OCI-LY3 (cell line): ENCODE data around the gene SERPINH1.

Experiments
- H2AFZ ChIP-seq: fragments of 200-600, 300-600 bp; shearing (Covaris generic); 2 replicates; pipeline ENCODE4 v1.6.0; 2014; ENCODE audit warnings: antibody characterized with exemption, low read depth, low read length
- H3K27ac ChIP-seq: fragments of 200-600, 300-600 bp; sonication (generic); 2 replicates; pipeline ENCODE4 v1.5.1; 2014; ENCODE audit warnings: mild to moderate bottlenecking, low read length, moderate library complexity, mixed read lengths
- H3K27me3 ChIP-seq: fragments of 200-600, 300-600 bp; sonication (generic); 2 replicates; pipeline ENCODE4 v1.6.1; 2014; ENCODE audit warnings: low read depth, low read length, mixed read lengths
- H3K36me3 ChIP-seq: fragments of 200-600, 300-600 bp; sonication (generic); replicated peaks from 2 replicates; pipeline ENCODE3; 2014; ENCODE audit warnings: low read depth, low read length, mixed read lengths
- H3K4me1 ChIP-seq: fragments of 300-600, 200-600 bp; sonication (generic); 2 replicates; pipeline ENCODE4 v1.6.1; 2014; ENCODE audit warnings: low read length, mixed read lengths
- H3K4me2 ChIP-seq: fragments of 200-600, 300-600 bp; sonication (generic); 2 replicates; pipeline ENCODE4 v1.6.1; 2014; ENCODE audit warnings: low read length, mixed read lengths
- H3K4me3 ChIP-seq: fragments of 300-600, 200-600 bp; sonication (generic); 2 replicates; pipeline ENCODE4 v1.5.1; 2014; ENCODE audit warnings: antibody characterized with exemption, mild to moderate bottlenecking, low read length, moderate library complexity
- H3K79me2 ChIP-seq: fragments of 300-600, 200-600 bp; shearing (Covaris generic); 2 replicates; pipeline ENCODE4 v1.6.1; 2014; ENCODE audit warnings: mild to moderate bottlenecking, low read length, mixed read lengths
- H3K9ac ChIP-seq: fragments of 300-600, 200-600 bp; shearing (Covaris generic); 2 replicates; pipeline ENCODE4 v1.6.0; 2014; ENCODE audit warnings: mild to moderate bottlenecking, low read length, moderate library complexity
- H3K9me3 ChIP-seq: fragments of 200-600, 300-600 bp; shearing (Covaris generic); 2 replicates; pipeline ENCODE4 v1.6.1; 2014; ENCODE audit warnings: low read length, mixed read lengths; ENCODE audit not compliant: insufficient read depth
- H4K20me1 ChIP-seq: fragments of 200-600, 300-600 bp; sonication (generic); 2 replicates; pipeline ENCODE4 v1.6.1; 2016; ENCODE audit warnings: low read length, mixed read lengths; ENCODE audit not compliant: insufficient read depth
- CTCF ChIP-seq: fragments of 200-600, 300-600 bp; sonication (generic); IDR thresholded peaks from 2 replicates; pipeline ENCODE4 v1.5.1; 2014; ENCODE audit warnings: antibody characterized with exemption, low read length, low read depth
- EZH2phosphoT487 ChIP-seq: fragments of 200-600 bp; shearing (Covaris generic); IDR thresholded peaks from 2 replicates; pipeline ENCODE4 v1.6.1; 2018; ENCODE audit warnings: antibody characterized with exemption, mixed run types, low read depth

Gene SERPINH1

GRCh38 chr11:75598900-75599299 lies 36.8 kb downstream of the SERPINH1 start:
- H3K4me2 ChIP-seq = no peak overlapping the region
- H3K27me3 ChIP-seq = no peaks in the 10 kb centered on the region
- no peak overlapping the region for H3K9ac ChIP-seq
- no peaks in the 10 kb centered on the region for H3K9me3 ChIP-seq
- no peaks in the 10 kb centered on the region for H4K20me1 ChIP-seq
- no peaks in the 10 kb centered on the region for H3K36me3 ChIP-seq
- H2AFZ ChIP-seq = no peak overlapping the region
- no peak for TF ChIP-seq CTCF
- no peak for TF ChIP-seq EZH2phosphoT487
- peaks cover 14% of the 10 kb centered on the region for H3K4me1 ChIP-seq
- H3K27ac ChIP-seq = no peak overlapping the region
- H3K4me3 ChIP-seq = no peak overlapping the region
- H3K79me2 ChIP-seq = no peaks in the 10 kb centered on the region

- Histone ChIP-seq H3K4me2 (no peak overlapping the region), H3K36me3 (no peaks in the 10 kb centered on the region), H4K20me1 (no peaks in the 10 kb centered on the region), H3K27ac (no peak overlapping the region), H3K4me1 (peaks cover 8% of the 10 kb centered on the region), H3K27me3 (peaks cover 3% of the 10 kb centered on the region; the same call in 1 of the 2 replicates), H3K9me3 (no peaks in the 10 kb centered on the region), H3K79me2 (no peaks in the 10 kb centered on the region), H3K4me3 (no peak overlapping the region), H2AFZ (no peak overlapping the region), H3K9ac (no peak overlapping the region)
- TF ChIP-seq EZH2phosphoT487 (no peak), CTCF (no peak)
These were observed 38.3 kb downstream of the SERPINH1 start for GRCh38 chr11:75600356-75600755.

- no peaks in the 10 kb centered on the region for H3K36me3 ChIP-seq
- no peak overlapping the region for H3K27ac ChIP-seq
- no peak overlapping the region for H3K4me2 ChIP-seq
- no peak for TF ChIP-seq EZH2phosphoT487
- TF ChIP-seq CTCF = no peak
- no peaks in the 10 kb centered on the region for H3K4me1 ChIP-seq
- no peak overlapping the region for H2AFZ ChIP-seq
- no peak overlapping the region for H3K4me3 ChIP-seq
- no peak overlapping the region for H3K9ac ChIP-seq
- H4K20me1 ChIP-seq = no peaks in the 10 kb centered on the region
- peaks cover 3% of the 10 kb centered on the region; the same call in 1 of the 2 replicates for H3K27me3 ChIP-seq
- H3K9me3 ChIP-seq = no peaks in the 10 kb centered on the region
- H3K79me2 ChIP-seq = no peaks in the 10 kb centered on the region
These were observed 39.4 kb downstream of the SERPINH1 start for GRCh38 chr11:75601494-75601893.

- Histone ChIP-seq H3K9ac (no peak overlapping the region), H3K27me3 (peaks cover 13% of the 10 kb centered on the region; the same call in 1 of the 2 replicates), H3K4me2 (no peak overlapping the region), H3K79me2 (no peaks in the 10 kb centered on the region), H3K4me3 (no peak overlapping the region), H3K9me3 (no peaks in the 10 kb centered on the region), H3K27ac (no peak overlapping the region), H3K4me1 (no peaks in the 10 kb centered on the region), H4K20me1 (no peaks in the 10 kb centered on the region), H3K36me3 (no peaks in the 10 kb centered on the region), H2AFZ (no peak overlapping the region)
- TF ChIP-seq CTCF (no peak), EZH2phosphoT487 (no peak)
These were observed 40.9 kb downstream of the SERPINH1 start for GRCh38 chr11:75602951-75603350.
